Fibroblast of lung (primary cell): ENCODE results near the gene RNASE4. TPM values are rescaled to one million over a fixed set of nuclear protein-coding genes. Genes with fewer than 3 reads are reported as not detected.

Experiments
- DNase-seq, 2 donors: peaks; one replicate each; pipeline versions ENCODE4 v3.0.0 to v3.0.0-alpha.2; 2010; ENCODE audit warnings: low read depth in 2 of 2
- H2AFZ ChIP-seq: 2 replicates; pipeline ENCODE4 v1.5.1; 2012; ENCODE audit warnings: low read length, control low read depth, inconsistent platforms
- H3K27ac ChIP-seq: 2 replicates; pipeline ENCODE4 v1.5.1; 2011; ENCODE audit warnings: low read length, control low read depth; ENCODE audit not compliant: insufficient read depth
- H3K27me3 ChIP-seq: 2 replicates; pipeline ENCODE4 v1.5.1; 2011; ENCODE audit warnings: mild to moderate bottlenecking, low read length; ENCODE audit not compliant: control insufficient read depth, insufficient read depth
- H3K36me3 ChIP-seq: 2 replicates; pipeline ENCODE4 v1.5.1; 2011; ENCODE audit warnings: low read length; ENCODE audit not compliant: control insufficient read depth, insufficient read depth
- H3K4me1 ChIP-seq: 2 replicates; pipeline ENCODE4 v1.5.1; 2011; ENCODE audit warnings: low read length; ENCODE audit not compliant: control insufficient read depth, insufficient read depth; ENCODE audit errors: extremely low read depth
- H3K4me2 ChIP-seq: 2 replicates; pipeline ENCODE4 v1.5.1; 2011; ENCODE audit warnings: low read length, control low read depth; ENCODE audit not compliant: insufficient read depth; ENCODE audit errors: extremely low read depth
- H3K4me3 ChIP-seq, 4 experiments: fragments of 200-600 bp in 1 of 4; sonication (generic) in 1 of 4; replicated peaks in 1 of 4; 2 replicates each; pipeline ENCODE4 v1.5.1; 2011 to 2016; ENCODE audit warnings: low read length in 4 of 4, low read depth in 3 of 4, mild to moderate bottlenecking in 3 of 4, control low read depth in 2 of 4, inconsistent platforms in 1 of 4, mixed read lengths in 1 of 4; ENCODE audit not compliant: insufficient read depth in 1 of 4; ENCODE audit errors: control extremely low read depth in 1 of 4
- H3K79me2 ChIP-seq: 2 replicates; pipeline ENCODE4 v1.5.1; 2012; ENCODE audit warnings: mild to moderate bottlenecking, low read length, inconsistent platforms; ENCODE audit not compliant: control insufficient read depth, insufficient read depth
- H3K9ac ChIP-seq: 2 replicates; pipeline ENCODE4 v1.5.1; 2011; ENCODE audit warnings: mild to moderate bottlenecking, low read length, control low read depth; ENCODE audit not compliant: insufficient read depth
- H3K9me3 ChIP-seq: 2 replicates; pipeline ENCODE4 v1.5.1; 2012; ENCODE audit warnings: low read depth, low read length; ENCODE audit not compliant: control insufficient read depth, insufficient read depth
- H4K20me1 ChIP-seq: 2 replicates; pipeline ENCODE4 v1.5.1; 2011; ENCODE audit warnings: low read length; ENCODE audit not compliant: control insufficient read depth, insufficient read depth; ENCODE audit errors: extremely low read depth
- EZH2 ChIP-seq: IDR thresholded peaks from 2 replicates; pipeline ENCODE4 v1.5.1; 2012; ENCODE audit warnings: low read length, control low read depth, mild to moderate bottlenecking; ENCODE audit errors: missing control alignments
- polyA plus RNA-seq, 2 donors: library from polyadenylated mRNA; depleted of rRNA in 1 of 2; stranded (reverse) in 1 of 2; unstranded in 1 of 2; fragments of >200 nt; gene quantifications; 2 replicates each; pipeline ENCODE4 v1.2.1, GENCODE V29; 2011 to 2012; ENCODE audit warnings: missing spikeins in 1 of 2
- total RNA-seq: library from RNA; depleted of rRNA; stranded (reverse); fragments of >200 nt; gene quantifications from 2 replicates; pipeline ENCODE4 v1.2.1, GENCODE V29; 2014
- TF ChIP-seq, protein P1 (sequence below), 2 donors: IDR thresholded peaks in 1 of 2; conservative IDR thresholded peaks in 1 of 2; 1 replicate in 1 of 2; 2 replicates in 1 of 2; pipeline ENCODE4 v1.5.1; 2011 to 2012; ENCODE audit warnings: low read length in 2 of 2, control low read depth in 1 of 2, inconsistent platforms in 1 of 2, low read depth in 1 of 2, mild to moderate bottlenecking in 1 of 2

RNASE4 gene
- total and polyA plus RNA-seq, 2 donors (not counting 1 experiment from before 2014, with no cell fraction given): 22.1 to 43.9 TPM

DNA sequence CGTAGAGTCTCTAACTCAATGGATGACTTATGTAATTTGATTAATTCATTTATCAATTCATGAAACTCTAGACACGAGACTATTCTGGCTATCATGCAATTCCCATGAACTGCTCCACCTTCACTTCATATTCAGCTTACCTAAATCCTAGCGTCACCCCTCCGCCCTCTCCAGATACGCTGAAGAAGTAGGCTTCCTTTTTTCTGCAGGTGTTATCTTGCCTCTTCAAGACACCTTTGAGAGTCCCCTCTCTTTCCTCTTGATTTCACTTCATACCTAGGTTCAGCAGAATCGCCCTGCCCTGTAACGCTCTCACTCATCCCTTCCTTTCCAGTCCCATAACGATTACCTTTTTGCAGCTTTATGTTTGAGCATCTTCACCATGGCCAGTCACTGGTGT, 4.0 kb upstream of the RNASE4 start:
- H3K9ac ChIP-seq: no peak overlapping the region
- no peaks in the 10 kb centered on the region for H3K9me3 ChIP-seq
- no peak overlapping the region for H2AFZ ChIP-seq
- H3K79me2 ChIP-seq: no peaks in the 10 kb centered on the region
- peak overlapping the region in 1 of 4 experiments; percentile 92 for H3K4me3 ChIP-seq
- TF ChIP-seq EZH2: no peak
- TF ChIP-seq, protein P1, sequence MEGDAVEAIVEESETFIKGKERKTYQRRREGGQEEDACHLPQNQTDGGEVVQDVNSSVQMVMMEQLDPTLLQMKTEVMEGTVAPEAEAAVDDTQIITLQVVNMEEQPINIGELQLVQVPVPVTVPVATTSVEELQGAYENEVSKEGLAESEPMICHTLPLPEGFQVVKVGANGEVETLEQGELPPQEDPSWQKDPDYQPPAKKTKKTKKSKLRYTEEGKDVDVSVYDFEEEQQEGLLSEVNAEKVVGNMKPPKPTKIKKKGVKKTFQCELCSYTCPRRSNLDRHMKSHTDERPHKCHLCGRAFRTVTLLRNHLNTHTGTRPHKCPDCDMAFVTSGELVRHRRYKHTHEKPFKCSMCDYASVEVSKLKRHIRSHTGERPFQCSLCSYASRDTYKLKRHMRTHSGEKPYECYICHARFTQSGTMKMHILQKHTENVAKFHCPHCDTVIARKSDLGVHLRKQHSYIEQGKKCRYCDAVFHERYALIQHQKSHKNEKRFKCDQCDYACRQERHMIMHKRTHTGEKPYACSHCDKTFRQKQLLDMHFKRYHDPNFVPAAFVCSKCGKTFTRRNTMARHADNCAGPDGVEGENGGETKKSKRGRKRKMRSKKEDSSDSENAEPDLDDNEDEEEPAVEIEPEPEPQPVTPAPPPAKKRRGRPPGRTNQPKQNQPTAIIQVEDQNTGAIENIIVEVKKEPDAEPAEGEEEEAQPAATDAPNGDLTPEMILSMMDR (conservative IDR thresholded peaks at IDR 0.05 in 1 of 2, IDR thresholded peaks at IDR 0.05 in 1 of 2; ENCODE audit: low read depth in 1 of 2, low read length in 2 of 2): no peak
- no peaks in the 10 kb centered on the region for H3K27me3 ChIP-seq
- no peaks in the 10 kb centered on the region for H3K36me3 ChIP-seq
- H4K20me1 ChIP-seq: no peaks in the 10 kb centered on the region
- no peak overlapping the region for H3K4me2 ChIP-seq
- no peak overlapping the region for H3K27ac ChIP-seq
- H3K4me1 ChIP-seq: no peaks in the 10 kb centered on the region
- DNase-seq: no peak

DNA sequence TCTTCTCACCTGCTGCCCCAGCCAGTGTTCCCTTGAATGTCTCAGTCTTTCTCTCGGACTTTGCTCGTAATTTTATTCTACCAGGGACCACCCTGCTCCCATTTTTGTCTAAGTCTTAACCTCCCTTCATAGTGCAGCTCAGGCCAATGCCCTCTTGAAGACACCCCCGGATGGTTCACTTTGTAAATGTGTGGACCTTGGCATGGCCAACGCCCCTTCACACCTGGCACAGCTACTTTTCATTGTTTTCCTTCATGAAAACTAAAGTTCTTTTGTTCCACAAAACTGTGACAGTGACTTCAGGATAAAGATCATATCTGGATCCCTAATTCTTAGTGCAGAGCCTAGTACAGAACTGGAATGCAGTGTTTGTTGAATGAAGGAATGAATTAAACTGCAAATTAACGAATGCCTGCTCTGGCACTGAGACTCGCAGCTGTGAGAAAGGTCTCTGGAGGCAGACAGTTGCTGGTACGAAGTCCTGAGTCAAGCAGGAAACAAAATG, 3.5 kb upstream of the RNASE4 start:
- Histone ChIP-seq H3K27me3 (no peaks in the 10 kb centered on the region), H3K79me2 (no peaks in the 10 kb centered on the region), H3K9ac (peak overlapping the region; percentile 26), H3K4me3 (peak overlapping the region; percentile 82 to 99 (median 92)), H3K27ac (peak overlapping the region; percentile 99), H3K4me2 (peak overlapping the region; percentile 96), H3K9me3 (no peaks in the 10 kb centered on the region), H3K4me1 (no peaks in the 10 kb centered on the region), H4K20me1 (no peaks in the 10 kb centered on the region), H2AFZ (peak overlapping the region; percentile 95), H3K36me3 (no peaks in the 10 kb centered on the region)
- TF ChIP-seq, protein P1 (conservative IDR thresholded peaks at IDR 0.05 in 1 of 2, IDR thresholded peaks at IDR 0.05 in 1 of 2; ENCODE audit: low read depth in 1 of 2, low read length in 2 of 2): no peak
- DNase-seq: no peak

DNA sequence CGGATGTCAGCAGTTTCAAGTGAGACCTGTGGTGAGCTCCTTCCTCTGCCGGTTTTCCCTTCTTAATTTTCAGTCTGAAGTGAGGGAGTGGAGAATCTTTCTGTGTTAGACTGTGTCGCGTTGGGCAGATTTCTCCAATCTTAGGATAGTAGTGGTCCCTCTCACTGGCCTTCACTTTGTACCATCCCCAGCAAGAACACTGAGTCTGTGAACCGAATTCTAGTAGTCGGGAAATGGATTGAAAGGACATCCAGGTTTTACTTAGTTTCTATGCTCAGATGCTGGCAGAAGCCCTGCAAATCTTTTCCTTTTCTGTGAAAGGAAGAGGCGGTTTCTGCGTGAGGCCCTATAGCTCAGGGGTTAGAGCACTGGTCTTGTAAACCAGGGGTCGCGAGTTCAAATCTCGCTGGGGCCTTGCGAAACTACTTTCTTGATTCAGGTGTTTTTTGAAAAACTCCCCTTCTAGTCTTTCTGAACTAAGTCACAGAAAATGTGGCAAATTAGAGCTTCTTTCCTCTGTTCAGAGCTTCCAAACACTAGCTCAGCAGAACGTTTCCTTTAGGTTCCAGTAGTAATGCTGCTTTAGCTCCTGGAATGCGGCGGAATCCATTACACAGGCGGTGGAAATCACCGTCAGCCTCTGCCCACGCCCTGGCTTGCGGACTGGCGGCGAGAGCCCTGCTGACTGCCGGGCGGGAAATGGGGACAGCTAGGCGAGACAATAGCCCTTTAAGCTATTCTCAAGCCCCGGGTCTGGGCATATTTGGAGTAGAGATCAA, 2.8 kb upstream of the RNASE4 start:
- Histone ChIP-seq H3K9ac (peak overlapping the region; percentile 97), H3K9me3 (no peaks in the 10 kb centered on the region), H3K36me3 (no peaks in the 10 kb centered on the region), H3K27me3 (no peaks in the 10 kb centered on the region), H3K79me2 (no peaks in the 10 kb centered on the region), H2AFZ (peak overlapping the region; percentile 95), H3K4me3 (peak overlapping the region; percentile 82 to 99 (median 92)), H3K4me1 (no peaks in the 10 kb centered on the region), H4K20me1 (no peaks in the 10 kb centered on the region), H3K27ac (peak overlapping the region; percentile 99), H3K4me2 (peak overlapping the region; percentile 96)
- no peak for TF ChIP-seq EZH2
- TF ChIP-seq, protein P1 (conservative IDR thresholded peaks at IDR 0.05 in 1 of 2, IDR thresholded peaks at IDR 0.05 in 1 of 2; ENCODE audit: low read depth in 1 of 2, low read length in 2 of 2): no peak
- DNase-seq: peak; percentile 86 to 90
